CD8-positive, alpha-beta memory T cell (primary cell): Measurements from ENCODE around the gene HDGF. TPM values are rescaled to one million over a fixed set of nuclear protein-coding genes. Genes with fewer than 3 reads are reported as not detected.
A peak's percentile ranks its signal among the peaks of the same experiment; 100 is the strongest.

Experiments
- CTCF ChIA-PET: fragments of 350-600 bp; sonication (Branson Sonifier 250); formaldehyde crosslinking; loops from one replicate; lab custom pipeline; 2021; ENCODE audit warnings: antibody characterized with exemption; lab: Charles Lee
- POLR2A ChIA-PET: fragments of 350-600 bp; sonication (Branson Sonifier 250); formaldehyde crosslinking; loops from one replicate; lab custom pipeline; 2021; ENCODE audit warnings: antibody characterized with exemption; lab: Charles Lee
- DNase-seq, 5 donors: peaks; one replicate each; pipeline versions ENCODE4 v3.0.0 to v3.0.0-alpha.2; 2020 to 2022; ENCODE audit warnings: mixed read lengths in 1 of 5
- H3K27ac ChIP-seq: one replicate; pipeline ENCODE4 v1.7.0; 2013; ENCODE audit warnings: low read depth, mild to moderate bottlenecking, low read length, moderate library complexity
- H3K27me3 ChIP-seq: 2 replicates; pipeline ENCODE4 v1.7.0; 2013; ENCODE audit warnings: low read length, mild to moderate bottlenecking; ENCODE audit not compliant: insufficient read depth, poor library complexity, severe bottlenecking
- H3K36me3 ChIP-seq: 2 replicates; pipeline ENCODE4 v1.7.0; 2013; ENCODE audit warnings: mild to moderate bottlenecking, low read length, moderate library complexity; ENCODE audit not compliant: insufficient read depth
- H3K4me1 ChIP-seq: 2 replicates; pipeline ENCODE4 v1.7.0; 2013; ENCODE audit warnings: mild to moderate bottlenecking, low read length, moderate library complexity; ENCODE audit not compliant: insufficient read depth
- H3K4me3 ChIP-seq: 2 replicates; pipeline ENCODE4 v1.7.0; 2013; ENCODE audit warnings: mild to moderate bottlenecking, low read length
- H3K9me3 ChIP-seq: 2 replicates; pipeline ENCODE4 v1.7.0; 2013; ENCODE audit warnings: mild to moderate bottlenecking, low read length
- H3K27ac Mint-ChIP-seq, 8 donors: one replicate each; pipeline ENCODE4 v1.8.0; 2020 to 2021; ENCODE audit warnings: mixed read lengths in 8 of 8, mild to moderate bottlenecking in 6 of 8, inconsistent platforms in 3 of 8, moderate library complexity in 3 of 8
- H3K27me3 Mint-ChIP-seq, 2 donors: one replicate each; pipeline ENCODE4 v1.8.0; 2020 to 2021; ENCODE audit warnings: mixed read lengths in 2 of 2, mild to moderate bottlenecking in 1 of 2, moderate library complexity in 1 of 2
- H3K36me3 Mint-ChIP-seq, 3 donors: one replicate each; pipeline ENCODE4 v1.8.0; 2020 to 2021; ENCODE audit warnings: mixed read lengths in 3 of 3, inconsistent platforms in 1 of 3, mild to moderate bottlenecking in 1 of 3
- H3K4me1 Mint-ChIP-seq, 3 donors: one replicate each; pipeline ENCODE4 v1.8.0; 2020 to 2021; ENCODE audit warnings: mixed read lengths in 3 of 3, inconsistent platforms in 1 of 3, mild to moderate bottlenecking in 1 of 3
- H3K4me3 Mint-ChIP-seq, 7 donors: one replicate each; pipeline ENCODE4 v1.8.0; 2020 to 2021; ENCODE audit warnings: mixed read lengths in 7 of 7, mild to moderate bottlenecking in 6 of 7, moderate library complexity in 4 of 7, inconsistent platforms in 2 of 7
- H3K9me3 Mint-ChIP-seq, 5 donors: one replicate each; pipeline ENCODE4 v1.8.0; 2020 to 2022; ENCODE audit warnings: mixed read lengths in 5 of 5, mild to moderate bottlenecking in 3 of 5, moderate library complexity in 2 of 5, inconsistent platforms in 1 of 5
- polyA plus RNA-seq: library from polyadenylated mRNA; unstranded; fragments of 300-500 nt; fragmentation: Illumina TruSeq; gene quantifications from one replicate; pipeline ENCODE4 v1.2.3, GENCODE V29; 2021
- total RNA-seq, 2 experiments: library from RNA; stranded (reverse); gene quantifications; one replicate each; pipeline ENCODE4 v1.2.3, GENCODE V29; 2021

The HDGF gene
- total and polyA plus RNA-seq, 3 experiments from 2014 or later: 46.0 to 299 (median 297) TPM

GRCh38 chr1:156750711-156751450 is 594 bp downstream of the HDGF start:
- H3K4me3 ChIP-seq: peak overlapping the region; percentile 57
- ChIA-PET CTCF (interaction anchor here (1.4 to 4.0 kb wide), 5 partner anchors 10 to 110 kb away, joined by 4 to 16 read pairs (median 8); partner anchors contain the start of genes ISG20L2, METTL25B, MRPL24 and PRCC), POLR2A (interaction anchor here (1.3 to 2.6 kb wide), 5 partner anchors 9 to 45 kb away, joined by 4 to 42 read pairs (median 16); partner anchors contain the start of genes CRABP2, ISG20L2, METTL25B and MRPL24)
- H3K36me3 ChIP-seq: no peaks in the 10 kb centered on the region
- Mint-ChIP-seq H3K4me1 (peaks cover 54 to 73% (median 64%) of the 10 kb centered on the region in 3 donors), H3K9me3 (no peaks in the 10 kb centered on the region), H3K4me3 (peak overlapping the region; percentile 86 to 95 (median 91)), H3K27me3 (no peaks in the 10 kb centered on the region), H3K27ac (peak overlapping the region; percentile 89 to 99 (median 96)), H3K36me3 (peaks cover 0 to 12% (median 2%) of the 10 kb centered on the region in 3 donors)
- no peaks in the 10 kb centered on the region for H3K9me3 ChIP-seq
- peaks cover 53% of the 10 kb centered on the region for H3K4me1 ChIP-seq
- H3K27me3 ChIP-seq: no peaks in the 10 kb centered on the region
- peak overlapping the region; percentile 77 for H3K27ac ChIP-seq
- DNase-seq: peak in 3 of 5 donors; percentile 30 to 70 (median 40)

GRCh38 chr1:156750191-156750672 is 1.2 kb downstream of the HDGF start:
- no peaks in the 10 kb centered on the region for H3K9me3 Mint-ChIP-seq
- peak overlapping the region; percentile 86 to 95 (median 91) for H3K4me3 Mint-ChIP-seq
- ChIA-PET POLR2A (interaction anchor here (0.6 to 2.6 kb wide), 3 partner anchors 9 to 125 kb away, joined by 4 to 42 read pairs (median 28); partner anchors contain the start of genes ISG20L2, METTL25B and MRPL24), CTCF (interaction anchor here (1.9 to 4.0 kb wide), 2 partner anchors 17 to 24 kb away, joined by 11 to 16 read pairs; partner anchors contain the start of gene PRCC)
- peaks cover 0 to 17% (median 3%) of the 10 kb centered on the region in 3 donors for H3K36me3 Mint-ChIP-seq
- Histone ChIP-seq H3K4me1 (peaks cover 59% of the 10 kb centered on the region), H3K9me3 (no peaks in the 10 kb centered on the region), H3K27ac (peak overlapping the region; percentile 77), H3K36me3 (no peaks in the 10 kb centered on the region), H3K27me3 (no peaks in the 10 kb centered on the region), H3K4me3 (peak overlapping the region; percentile 57)
- peak in 2 of 5 donors; percentile 16 to 60 for DNase-seq
- peaks cover 60 to 75% (median 69%) of the 10 kb centered on the region in 3 donors for H3K4me1 Mint-ChIP-seq
- H3K27me3 Mint-ChIP-seq: no peaks in the 10 kb centered on the region
- peak overlapping the region; percentile 89 to 99 (median 96) for H3K27ac Mint-ChIP-seq

GRCh38 chr1:156749419-156750118 is 1.9 kb downstream of the HDGF start:
- POLR2A ChIA-PET: interaction anchor here (0.6 kb wide), 1 partner anchor 124 kb away, joined by 4 read pairs; no protein-coding TSS in a partner anchor

DNA sequence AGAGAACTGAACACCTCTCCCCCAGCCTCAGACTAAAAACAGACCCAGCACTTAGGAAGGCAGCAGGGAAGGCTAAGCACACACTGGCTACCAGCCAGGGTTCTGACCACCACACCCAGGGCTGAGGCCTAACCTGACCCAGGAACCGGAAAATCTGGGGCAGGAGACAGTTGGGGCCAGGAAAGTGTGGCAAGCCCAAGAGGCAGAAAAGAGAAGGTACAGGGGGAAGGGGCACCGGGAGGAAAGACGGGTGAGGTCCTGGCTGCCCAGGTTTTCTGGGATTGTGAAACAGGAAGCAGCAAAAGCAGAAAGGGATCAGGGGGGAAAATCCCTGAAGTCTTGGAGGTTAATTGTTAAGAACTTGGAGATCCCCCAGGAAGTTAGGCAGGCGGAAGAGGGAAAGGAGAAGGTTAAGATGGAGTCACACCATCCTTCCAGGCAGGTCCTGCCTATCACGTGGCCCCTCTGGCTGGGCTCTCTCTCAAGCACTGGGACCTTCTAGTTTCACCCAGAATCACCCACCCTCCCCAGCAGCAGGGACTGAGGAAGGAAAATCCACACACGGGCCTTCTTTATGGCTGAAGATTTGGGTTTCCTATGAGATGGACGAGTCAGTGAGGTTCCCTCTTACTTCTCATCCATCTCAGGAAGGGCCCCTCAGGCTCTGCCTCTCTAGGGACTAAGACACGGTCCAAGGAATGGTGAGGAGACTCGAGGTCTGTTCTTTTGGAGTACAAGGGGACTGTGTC is 2.6 kb downstream of the HDGF start:
- CTCF ChIA-PET: interaction anchor here (1.0 kb wide), 1 partner anchor 8 kb away, joined by 3 read pairs; no protein-coding TSS in a partner anchor
- H3K36me3 Mint-ChIP-seq: peaks cover 0 to 28% (median 3%) of the 10 kb centered on the region in 3 donors
- no peak for DNase-seq
- POLR2A ChIA-PET: no interaction called here
- peaks cover 61 to 74% (median 66%) of the 10 kb centered on the region in 3 donors for H3K4me1 Mint-ChIP-seq
- peak overlapping the region; percentile 57 for H3K4me3 ChIP-seq
- H3K27ac ChIP-seq: peak overlapping the region; percentile 77
- H3K27ac Mint-ChIP-seq: peak overlapping the region; percentile 89 to 99 (median 96)
- H3K27me3 ChIP-seq: no peaks in the 10 kb centered on the region
- H3K9me3 Mint-ChIP-seq: no peaks in the 10 kb centered on the region
- H3K27me3 Mint-ChIP-seq: no peaks in the 10 kb centered on the region
- H3K4me3 Mint-ChIP-seq: peak overlapping the region; percentile 86 to 95 (median 91)
- no peaks in the 10 kb centered on the region for H3K36me3 ChIP-seq
- H3K4me1 ChIP-seq: peaks cover 59% of the 10 kb centered on the region
- H3K9me3 ChIP-seq: no peaks in the 10 kb centered on the region

More at GRCh38 chr1:156749419-156750118, 1.9 kb downstream of the HDGF start:
- peak overlapping the region; percentile 77 for H3K27ac ChIP-seq
- no peaks in the 10 kb centered on the region for H3K27me3 ChIP-seq
- peaks cover 0 to 23% (median 3%) of the 10 kb centered on the region in 3 donors for H3K36me3 Mint-ChIP-seq
- no peaks in the 10 kb centered on the region for H3K9me3 ChIP-seq
- peak overlapping the region; percentile 86 to 95 (median 91) for H3K4me3 Mint-ChIP-seq
- H3K9me3 Mint-ChIP-seq: no peaks in the 10 kb centered on the region
- CTCF ChIA-PET: interaction anchor here (4.0 kb wide), 1 partner anchor 24 kb away, joined by 16 read pairs; no protein-coding TSS in a partner anchor
- no peaks in the 10 kb centered on the region for H3K27me3 Mint-ChIP-seq
- H3K4me3 ChIP-seq: peak overlapping the region; percentile 57
- peaks cover 59% of the 10 kb centered on the region for H3K4me1 ChIP-seq
- H3K4me1 Mint-ChIP-seq: peaks cover 61 to 74% (median 66%) of the 10 kb centered on the region in 3 donors
- no peaks in the 10 kb centered on the region for H3K36me3 ChIP-seq
- H3K27ac Mint-ChIP-seq: peak overlapping the region; percentile 89 to 99 (median 96)
- DNase-seq: no peak

GRCh38 chr1:156747742-156748669 is 3.5 kb downstream of the HDGF start:
- H3K9me3 Mint-ChIP-seq: no peaks in the 10 kb centered on the region
- Histone ChIP-seq H3K27me3 (no peaks in the 10 kb centered on the region), H3K27ac (peak overlapping the region; percentile 77), H3K4me1 (peaks cover 57% of the 10 kb centered on the region), H3K9me3 (no peaks in the 10 kb centered on the region), H3K4me3 (peak overlapping the region; percentile 57), H3K36me3 (peaks cover 3% of the 10 kb centered on the region)
- peaks cover 0 to 36% (median 3%) of the 10 kb centered on the region in 3 donors for H3K36me3 Mint-ChIP-seq
- no peak for DNase-seq
- peak overlapping the region; percentile 86 to 95 (median 91) for H3K4me3 Mint-ChIP-seq
- no peaks in the 10 kb centered on the region for H3K27me3 Mint-ChIP-seq
- H3K4me1 Mint-ChIP-seq: peaks cover 58 to 66% (median 63%) of the 10 kb centered on the region in 3 donors
- POLR2A ChIA-PET: interaction anchor here (0.6 to 1.4 kb wide), 2 partner anchors 13 to 20 kb away, joined by 5 to 6 read pairs; partner anchors contain the start of genes ISG20L2 and METTL25B
- peak overlapping the region; percentile 89 to 99 (median 96) for H3K27ac Mint-ChIP-seq
- CTCF ChIA-PET: interaction anchor here (1.0 to 1.5 kb wide), 4 partner anchors 9 to 112 kb away, joined by 3 to 11 read pairs (median 3); no protein-coding TSS in a partner anchor
